NCI-H524 treated with DMSO at 0.1 percent for 48 hours (cell line): ENCODE measurements around the gene GNS.
"Not testable (repeated sequence)": the region's sequence is repeated elsewhere in the genome, so short reads cannot be mapped to it uniquely, and the experiment has no call there.

Source experiments
- DNase-seq: peaks from one replicate; lab custom pipeline; 2025; lab: John Stamatoyannopoulos, UW

The GNS gene

DNA sequence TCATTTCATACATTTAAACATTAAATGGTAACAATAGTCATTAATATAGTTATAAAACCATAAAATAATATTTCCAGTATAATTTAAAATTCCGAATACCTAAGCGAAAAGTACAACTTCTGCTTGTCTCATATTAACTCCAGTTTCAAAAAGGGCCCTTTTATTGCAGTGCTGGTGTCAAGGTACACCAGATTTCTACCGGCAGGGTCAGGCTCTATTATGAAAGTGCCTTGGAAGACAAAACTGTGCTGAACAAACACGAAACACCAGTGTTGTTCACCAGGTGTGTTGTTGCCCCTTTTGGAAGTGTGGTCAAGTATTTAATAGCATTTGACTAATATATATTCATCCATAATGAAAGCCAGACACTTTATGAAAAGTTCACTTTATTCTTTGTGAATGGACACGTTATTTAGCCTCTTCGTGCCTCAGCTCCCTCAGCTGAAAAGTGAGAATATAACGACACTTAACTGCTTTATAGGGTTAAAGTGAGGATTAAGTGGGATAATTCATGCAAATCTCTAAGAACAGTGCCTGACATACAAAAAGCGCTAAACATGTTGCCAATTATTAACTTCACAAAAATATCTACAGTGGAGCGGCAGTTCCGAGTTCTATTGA is 20.3 kb upstream of the GNS start:
- peak; percentile 60 for DNase-seq

DNA sequence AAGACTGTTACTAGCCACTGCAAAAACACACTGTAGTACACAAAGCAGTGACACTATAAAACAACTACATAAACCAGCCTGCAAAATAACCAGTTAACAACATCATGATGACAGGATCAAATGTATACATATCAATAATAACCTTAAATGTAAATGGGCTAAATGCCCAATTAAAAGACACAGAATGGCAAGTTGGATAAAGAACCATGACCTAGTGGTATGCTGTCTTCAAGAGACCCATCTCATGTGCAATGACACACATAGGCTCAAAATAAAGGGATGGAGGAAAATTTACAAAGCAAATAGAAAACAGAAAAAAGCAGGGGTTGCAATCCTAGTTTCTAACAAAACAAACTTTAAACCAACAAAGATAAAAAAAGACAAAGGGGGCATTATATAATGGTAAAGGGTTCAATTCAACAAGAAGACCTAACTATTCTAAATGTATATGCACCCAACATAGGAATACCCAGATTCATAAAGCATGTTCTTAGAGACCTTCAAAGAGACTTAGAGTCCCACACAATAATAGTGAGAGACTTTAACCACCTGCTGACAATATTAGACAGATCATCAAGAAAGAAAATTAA is 16.0 kb upstream of the GNS start:
- not testable (repeated sequence) for DNase-seq

DNA sequence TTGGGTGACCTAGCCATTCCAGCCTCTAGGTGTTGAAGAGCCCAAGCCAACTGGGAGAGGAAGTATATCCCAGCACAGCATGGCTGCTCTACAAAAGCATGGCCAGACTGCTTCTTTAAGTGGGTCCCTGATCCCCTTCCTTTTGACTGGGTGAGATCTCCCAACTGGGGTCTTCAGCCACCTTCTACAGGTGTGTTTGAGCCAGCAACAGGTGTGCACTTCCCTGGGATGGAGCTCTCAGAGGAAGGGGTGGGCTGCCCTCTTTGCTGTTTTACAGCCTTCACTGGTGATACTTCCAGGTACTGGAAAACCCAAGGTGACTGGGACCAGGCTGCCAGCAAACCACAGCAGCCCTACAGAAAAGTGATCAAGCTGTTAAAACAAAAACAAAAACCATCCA is 14.2 kb upstream of the GNS start:
- no peak for DNase-seq

DNA sequence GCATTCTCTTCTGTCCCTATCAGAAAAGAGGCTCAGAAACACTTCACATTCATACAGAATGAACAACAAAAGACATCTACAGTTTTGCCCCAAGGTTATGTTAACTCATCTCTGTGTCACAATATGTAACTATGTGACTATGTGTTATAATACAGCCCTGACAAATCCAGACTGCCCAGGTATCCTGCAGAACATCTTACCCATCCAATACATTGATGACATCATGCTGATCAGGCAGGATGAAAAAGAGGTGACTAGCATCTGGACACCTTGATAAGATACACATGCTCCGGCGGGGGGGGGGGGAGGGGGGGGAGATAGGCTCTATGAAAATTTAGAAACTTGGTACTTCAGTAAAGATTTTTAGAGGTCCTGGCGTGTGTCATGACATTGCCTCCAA is 8.3 kb upstream of the GNS start:
- DNase-seq, result no peak

DNA sequence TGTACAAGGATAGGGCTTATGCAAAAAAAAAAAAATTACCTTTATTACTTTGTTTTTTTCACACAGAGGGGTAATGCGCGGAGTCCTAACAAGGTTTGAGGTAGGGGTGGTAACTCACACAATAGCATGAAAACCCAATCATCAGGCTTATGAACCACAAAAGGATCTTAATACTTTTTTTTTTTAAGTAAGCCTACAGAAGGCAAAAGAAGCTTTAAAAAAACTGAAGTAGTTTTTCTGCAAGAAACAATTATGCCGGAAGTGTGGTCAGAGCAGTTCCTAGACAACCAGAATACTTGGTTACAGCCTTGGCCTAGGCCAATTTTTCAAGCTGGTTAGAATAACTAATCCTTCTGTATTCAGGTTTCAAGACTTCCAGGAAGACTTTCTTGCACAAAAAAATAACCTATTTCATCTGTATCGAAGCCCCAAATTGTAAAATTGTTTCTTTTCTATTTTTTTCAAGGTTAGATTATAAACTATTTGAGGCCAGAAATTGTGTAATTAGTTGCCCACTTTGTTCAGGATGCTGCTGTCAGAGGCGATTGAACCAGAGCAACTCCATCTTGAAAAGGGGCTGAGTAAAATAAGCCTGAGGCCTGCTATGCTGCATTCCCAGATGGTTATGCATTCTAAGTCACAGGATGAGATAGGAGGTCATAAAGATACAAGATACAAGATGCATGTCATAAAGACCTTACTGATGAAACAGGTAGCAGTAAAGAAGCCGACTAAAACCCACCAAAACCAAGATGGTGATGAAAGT is 1.8 kb upstream of the GNS start:
- no peak for DNase-seq

DNA sequence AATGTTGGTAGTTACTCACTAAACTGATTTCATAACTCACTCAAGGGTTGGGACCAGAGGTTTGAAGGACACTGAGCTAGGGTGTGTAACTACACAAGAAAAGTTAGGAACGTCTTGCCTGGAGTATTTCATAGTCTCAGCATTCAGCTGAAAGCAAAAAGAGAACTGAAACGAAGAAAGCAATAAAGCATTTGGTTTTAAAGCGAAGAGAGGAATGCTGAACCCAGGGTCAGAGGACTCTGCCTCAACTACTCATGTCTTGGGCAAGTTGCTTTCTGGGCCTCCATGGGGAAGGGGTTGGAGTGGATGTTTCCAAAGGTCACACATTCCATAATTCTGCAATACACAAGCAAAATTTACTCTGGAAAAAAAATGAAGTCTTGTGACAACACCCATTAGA is 1.4 kb downstream of the GNS start:
- no peak for DNase-seq

DNA sequence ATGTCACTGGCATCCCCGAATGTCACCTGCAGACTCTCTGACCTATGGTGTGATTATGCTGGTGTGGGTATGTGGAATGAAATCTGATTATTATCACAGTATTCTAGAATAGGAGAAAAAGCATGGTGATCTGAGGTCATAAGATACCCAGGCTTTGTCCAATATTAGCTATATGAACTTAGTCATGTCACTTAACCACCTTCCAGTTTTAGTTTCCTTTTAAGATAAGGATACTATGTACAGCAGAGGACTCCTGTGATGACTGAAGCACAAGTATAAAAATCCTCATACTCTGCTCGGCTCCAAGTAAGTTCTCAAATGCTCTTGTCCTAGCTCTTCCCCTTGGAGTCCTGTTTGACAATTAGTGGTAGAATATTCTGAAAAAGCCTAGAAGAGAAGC is 2.8 kb downstream of the GNS start:
- no peak for DNase-seq

DNA sequence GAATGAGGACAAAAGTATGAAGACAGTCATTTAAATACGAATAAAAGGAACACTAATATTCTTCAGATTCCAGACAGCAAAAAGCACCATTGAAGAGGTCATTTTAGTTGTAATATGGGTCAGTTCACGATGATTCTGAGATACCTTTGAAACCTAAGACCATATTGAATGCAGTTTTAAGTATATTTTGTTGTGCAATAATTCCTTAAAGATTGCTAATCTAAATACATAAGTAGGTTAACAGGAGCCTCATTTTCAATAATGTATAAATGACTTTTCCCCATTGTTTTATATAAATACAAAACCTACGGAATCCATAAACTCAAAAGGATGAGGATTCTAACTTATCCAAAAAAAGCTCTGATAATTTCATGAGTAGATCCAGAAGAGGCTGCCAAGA is 5.8 kb downstream of the GNS start:
- no peak for DNase-seq

DNA sequence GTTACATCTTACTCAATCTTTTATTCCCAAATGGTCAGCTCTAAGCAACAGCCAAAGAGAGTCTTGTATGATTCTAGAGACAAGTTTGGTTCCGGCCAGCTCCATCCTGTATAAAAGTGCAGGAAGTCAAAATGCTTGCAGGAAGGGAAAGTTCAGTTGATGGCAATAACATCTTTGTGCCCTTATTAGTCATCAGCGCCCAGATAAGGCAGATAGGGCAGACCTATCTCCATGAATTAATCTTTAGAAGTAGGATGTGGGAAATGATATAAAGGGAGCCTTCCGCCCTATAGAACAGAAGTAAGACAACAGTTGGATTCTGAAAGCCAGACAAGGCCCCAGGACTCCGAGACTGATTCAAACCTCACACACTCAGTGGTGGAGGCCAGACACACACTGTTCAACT is 6.4 kb downstream of the GNS start:
- DNase-seq, result no peak

DNA sequence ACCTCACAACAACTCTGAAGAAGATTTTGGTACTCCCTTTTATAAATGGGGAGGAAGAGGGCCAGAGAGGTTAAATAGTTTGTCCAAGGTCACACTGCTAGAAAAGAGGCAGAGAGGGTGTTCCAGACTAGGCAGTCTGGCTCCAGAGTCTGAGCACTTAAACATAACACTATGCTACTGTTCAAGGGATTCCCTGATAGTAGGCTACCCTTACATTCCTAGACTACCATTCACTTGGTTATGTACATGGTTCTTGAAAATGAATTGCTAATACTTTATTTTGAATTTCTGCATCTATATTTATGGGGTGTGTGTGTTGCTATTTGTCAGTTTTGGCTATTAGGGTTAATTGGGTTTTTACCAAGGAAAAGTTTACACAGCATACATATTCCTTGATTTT is 7.2 kb downstream of the GNS start:
- DNase-seq, result no peak

DNA sequence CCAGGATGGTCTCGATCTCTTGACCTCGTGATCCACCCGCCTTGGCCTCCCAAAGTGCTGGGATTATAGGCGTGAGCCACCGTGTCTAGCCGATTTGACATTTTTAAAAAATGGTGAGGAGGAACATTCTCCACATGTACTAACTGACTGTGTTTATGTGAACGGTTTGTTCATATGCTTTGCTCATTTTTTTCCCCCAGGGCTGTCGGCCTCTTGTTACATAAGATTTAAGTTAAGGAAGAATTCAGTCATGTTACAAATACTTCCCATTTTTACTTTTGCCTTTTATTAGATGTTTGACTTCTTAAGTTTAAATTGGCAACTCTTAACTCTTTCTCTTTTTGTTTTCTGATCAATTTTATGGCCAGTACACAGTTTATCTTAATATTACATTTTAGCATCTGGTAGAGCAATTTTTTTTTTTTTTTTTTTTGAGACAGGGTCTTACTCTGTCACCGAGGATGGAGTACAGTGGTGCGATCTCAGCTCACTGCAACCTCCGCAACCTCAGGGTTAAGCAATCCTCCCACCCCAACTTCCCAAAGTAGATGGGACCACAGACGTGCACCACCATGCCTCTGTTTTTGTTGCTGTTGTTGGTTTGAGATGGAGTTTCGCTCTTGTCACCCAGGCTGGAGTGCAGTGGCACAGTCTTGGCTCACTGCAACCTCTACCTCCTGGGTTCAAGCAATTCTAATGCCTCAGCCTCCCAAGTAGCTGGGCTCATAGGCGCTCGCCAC is 9.6 kb downstream of the GNS start:
- no peak for DNase-seq

DNA sequence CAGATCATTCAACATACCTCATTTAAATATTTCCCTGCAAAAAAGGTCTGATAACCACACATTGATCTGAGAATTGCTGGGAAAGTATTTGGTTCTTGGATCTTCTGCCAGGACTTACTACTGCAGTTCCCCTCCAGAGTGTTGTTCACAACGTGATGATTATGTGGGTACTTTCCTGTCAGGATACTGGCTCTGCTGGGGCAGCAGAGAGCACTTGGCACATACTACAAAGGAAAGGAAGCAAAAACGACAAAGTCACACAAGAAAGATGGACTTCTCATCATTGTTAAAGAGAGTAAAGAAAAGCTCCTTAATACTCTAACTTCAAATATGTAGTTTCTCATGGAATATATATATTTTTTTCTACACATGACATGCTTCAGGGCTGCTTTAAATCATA is 11.5 kb downstream of the GNS start:
- DNase-seq, result no peak

DNA sequence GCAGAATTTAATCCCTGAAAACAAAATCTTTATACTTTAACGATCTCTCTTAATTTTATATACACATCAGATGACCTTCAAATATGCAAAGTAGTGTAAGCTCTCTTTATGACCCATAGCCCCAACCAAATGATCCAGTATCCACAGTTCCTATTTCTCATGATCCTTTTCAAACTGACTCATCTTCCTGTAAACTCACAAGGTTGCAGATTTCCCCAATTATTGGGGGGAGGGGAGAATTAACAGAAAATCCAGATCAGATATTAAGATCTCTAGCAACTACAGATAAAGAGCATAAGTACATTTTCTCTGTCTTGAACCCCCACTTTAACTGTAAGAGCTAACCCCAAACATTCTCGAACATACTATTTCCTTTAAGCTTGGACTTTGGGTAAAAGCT is 12.5 kb downstream of the GNS start:
- no peak for DNase-seq

DNA sequence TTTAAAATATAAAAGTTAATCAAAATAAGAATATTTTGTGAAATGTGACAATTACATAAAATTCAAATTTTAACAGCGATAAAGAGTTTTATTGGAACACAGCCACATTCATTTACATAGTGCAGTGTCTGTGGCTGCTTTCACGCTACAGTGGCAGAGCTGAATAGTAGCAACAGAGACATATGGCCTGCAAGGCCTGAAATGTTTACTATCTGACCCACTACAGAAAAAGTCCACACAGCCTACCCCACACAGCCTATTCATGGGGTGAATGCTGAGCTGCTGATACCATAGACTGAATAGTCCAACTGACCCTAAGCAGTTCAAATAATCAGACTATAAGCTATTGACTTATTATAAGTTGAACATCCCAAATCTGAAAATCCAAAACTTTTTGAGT is 13.2 kb downstream of the GNS start:
- DNase-seq, result no peak

DNA sequence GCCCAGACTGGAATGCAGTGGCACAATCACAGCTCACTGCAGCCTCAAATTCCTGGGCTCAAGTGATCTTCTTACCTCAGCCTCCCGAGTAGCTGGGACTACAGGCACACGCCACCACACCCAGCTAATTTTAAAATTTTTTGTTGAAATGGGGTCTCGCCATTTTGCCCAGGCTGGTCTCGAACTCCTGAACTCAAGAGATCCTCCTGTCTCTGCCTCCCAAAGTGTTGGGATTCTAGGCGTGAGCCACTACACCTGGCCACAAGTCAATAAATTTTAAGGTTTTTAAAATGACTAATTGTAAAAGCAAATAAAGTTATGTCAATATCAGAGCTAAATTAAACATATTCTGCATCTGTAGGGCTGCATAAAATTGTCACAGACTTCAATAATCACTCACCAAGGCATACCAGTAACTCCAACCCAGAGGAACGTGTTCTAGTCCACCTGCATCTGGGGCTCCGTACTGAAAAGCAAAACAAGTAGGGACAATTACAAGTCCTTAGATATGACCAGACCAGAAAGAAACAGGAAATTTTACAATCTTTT is 13.9 kb downstream of the GNS start:
- no peak for DNase-seq

DNA sequence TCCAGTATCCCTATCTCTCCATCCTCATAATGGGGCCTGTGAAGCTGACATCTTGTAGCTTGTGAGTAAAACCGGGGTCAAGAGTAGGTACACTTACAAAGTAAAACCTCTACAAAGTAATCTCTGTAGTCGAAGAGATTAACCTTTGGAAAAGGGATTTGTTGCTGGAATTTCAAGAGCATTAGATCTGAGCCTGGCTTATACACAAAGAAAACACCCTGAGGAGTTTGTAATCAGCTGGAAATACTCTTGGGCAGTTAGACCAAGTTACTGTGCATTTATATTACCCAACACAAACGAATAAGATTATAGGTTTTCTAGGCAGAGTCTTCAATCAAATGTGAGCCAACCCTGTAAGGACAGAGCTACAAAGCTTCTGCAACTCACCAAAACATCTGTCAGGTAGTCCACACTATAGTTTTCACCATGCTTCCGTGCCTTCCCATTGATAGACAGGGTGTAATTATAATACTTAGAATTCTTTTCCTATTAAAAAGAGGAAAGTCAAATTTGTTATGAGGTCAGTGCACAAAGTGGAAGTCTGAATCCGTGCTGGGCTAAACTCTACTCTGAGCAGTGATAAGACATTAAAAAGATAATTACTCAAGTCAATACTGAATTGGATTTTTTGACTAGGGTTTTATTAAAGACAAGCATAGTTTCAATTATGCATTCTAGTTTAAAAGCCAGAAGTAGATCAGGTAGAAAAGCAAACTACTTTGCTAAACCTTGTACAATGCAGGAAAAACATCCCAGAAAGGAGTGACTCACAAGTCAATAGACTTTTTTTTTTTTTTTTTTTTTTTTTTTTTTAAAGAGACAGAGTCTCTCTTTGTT is 14.6 kb downstream of the GNS start:
- DNase-seq, result no peak

DNA sequence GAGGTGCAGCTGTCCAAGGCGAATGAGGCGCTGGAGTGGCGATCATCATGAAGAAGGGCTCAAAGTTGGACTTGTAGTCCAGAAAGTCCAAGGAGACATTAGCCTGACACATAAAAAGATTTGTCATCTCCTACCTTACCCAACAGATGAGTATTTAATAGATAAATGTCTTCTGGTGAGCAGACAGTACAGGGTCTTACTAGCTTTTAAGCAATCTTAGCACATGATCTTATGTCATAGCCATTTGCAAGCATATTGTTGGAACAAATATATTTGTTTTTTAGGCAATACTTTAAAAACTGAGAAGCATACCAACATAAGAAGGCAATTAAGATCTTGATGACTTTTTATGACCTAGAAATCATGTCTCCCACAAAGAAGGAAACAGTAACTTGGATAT is 16.0 kb downstream of the GNS start:
- no peak for DNase-seq

DNA sequence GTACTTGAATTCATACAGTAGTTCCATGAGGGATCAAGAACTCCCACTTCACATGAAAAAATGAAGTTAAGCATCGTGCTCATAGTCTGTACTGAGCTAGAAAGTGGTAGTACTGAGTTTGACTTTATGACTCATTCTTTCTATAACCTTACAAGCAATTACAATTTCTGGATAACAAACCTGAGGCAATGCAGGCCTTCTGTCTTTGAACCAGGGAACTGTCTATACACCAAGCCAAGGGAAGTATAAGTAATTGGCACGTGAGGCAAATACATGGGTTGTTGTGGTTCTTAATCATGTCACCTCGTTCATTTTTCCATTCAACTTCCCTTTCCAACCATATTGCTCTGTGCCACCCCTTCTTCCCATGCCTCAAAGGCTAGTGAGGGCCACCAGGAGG is 16.8 kb downstream of the GNS start:
- no peak for DNase-seq

DNA sequence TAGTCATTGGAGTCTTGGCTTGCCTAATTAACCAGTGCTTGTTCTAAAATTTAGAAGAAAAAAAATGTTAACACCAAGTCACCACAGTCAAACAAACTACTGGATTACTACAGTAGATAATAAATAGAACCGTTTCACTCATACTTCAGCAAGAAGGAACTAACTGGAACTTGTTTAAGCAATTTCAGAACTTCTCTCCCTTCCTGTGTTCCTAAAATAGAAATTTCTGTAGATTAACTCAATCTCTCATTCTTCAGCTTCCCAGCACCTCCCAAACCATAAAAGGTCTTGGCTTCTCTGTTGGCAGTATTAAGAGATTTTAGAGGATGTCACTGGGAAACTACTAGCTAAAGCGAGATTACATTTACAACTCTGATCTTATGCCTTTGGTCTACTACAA is 18.6 kb downstream of the GNS start:
- no peak for DNase-seq

DNA sequence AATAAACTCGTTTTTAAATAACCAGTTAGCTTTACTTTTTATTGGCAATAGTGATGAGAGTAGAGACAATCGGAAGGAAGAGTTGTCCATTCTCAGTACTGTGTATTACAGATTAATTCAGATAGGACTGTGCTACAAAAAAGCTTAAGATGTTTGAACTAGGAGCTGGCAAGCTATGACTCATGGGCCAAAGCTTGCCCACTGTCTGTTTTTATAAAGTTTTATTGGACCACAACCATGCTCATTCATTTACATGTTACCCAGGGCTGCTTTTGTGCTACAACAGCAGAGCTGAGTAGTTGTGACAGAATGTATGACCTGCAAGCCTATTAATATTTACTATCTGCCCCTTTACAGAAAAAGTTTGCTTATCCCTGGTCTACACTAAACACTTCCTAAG is 19.4 kb downstream of the GNS start:
- DNase-seq, result no peak

DNA sequence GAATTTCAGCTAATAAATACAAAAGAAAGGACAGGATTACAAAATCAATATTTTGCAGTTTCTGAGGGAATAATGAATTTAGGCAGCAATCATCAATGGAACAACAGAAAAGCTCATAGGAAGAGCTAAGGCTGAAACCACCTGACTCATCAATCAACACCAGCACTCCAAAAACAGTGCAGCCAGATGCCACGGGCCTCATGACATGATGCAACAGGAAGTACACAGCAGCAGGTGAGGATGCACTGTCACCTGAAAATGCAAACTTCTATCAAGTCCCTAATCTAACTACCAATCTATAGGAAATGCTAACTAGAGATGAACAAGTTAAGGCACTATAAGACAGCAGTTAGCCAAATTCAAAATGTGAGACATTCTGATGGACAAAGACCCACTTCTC is 21.7 kb downstream of the GNS start:
- no peak for DNase-seq

DNA sequence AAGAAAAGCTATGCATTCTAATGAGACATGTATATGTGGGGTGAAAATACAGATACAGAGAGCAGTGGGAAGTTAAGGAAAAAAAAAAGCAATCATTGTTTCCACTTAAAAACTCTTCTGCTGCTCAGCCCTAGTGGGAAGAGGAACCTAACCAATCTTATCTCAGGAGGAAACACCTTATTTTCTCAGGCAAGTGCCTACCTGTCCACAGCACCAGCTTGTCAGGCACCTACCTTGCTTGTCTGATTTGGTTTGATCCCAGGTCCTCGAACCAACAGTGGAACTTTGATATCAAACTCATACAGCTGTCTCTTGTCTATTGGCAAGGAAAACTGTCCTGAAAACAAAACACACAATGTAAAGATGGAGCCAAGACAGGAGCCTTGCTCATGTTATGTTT is 22.4 kb downstream of the GNS start:
- DNase-seq, result no peak
